HepG2 (cell line): Measurements from ENCODE around the gene CROCC. TPM values are rescaled to one million over a fixed set of nuclear protein-coding genes. Genes with fewer than 3 reads are reported as not detected.

Experiments
- ATAC-seq: fragments of 200-7000 bp; cut with Tn5 transposase; 3 replicates; pipeline ENCODE4 v1.9.1; 2020; ENCODE audit warnings: mild to moderate bottlenecking, moderate library complexity
- BruUV-seq: library from RNA; stranded (reverse); fragments of 400-500 nt; replicated peaks from 2 replicates; lab custom pipeline; 2021; lab: Mats Ljungman, UMichigan
- CTCF ChIA-PET: fragments of 300-600 bp; formaldehyde crosslinking; extraction: SDS; loops from one replicate; lab custom pipeline; 2021; ENCODE audit warnings: low total read pairs, inconsistent platforms, low intra/inter-chr PET ratio; lab: Yijun Ruan, JAX
- POLR2A ChIA-PET: fragments of 350-600 bp; sonication (Branson Sonifier 250); formaldehyde crosslinking; loops from one replicate; lab custom pipeline; 2020; ENCODE audit warnings: antibody characterized with exemption, inconsistent platforms; lab: Yijun Ruan, JAX
- DNase-seq: peaks from one replicate; pipeline ENCODE4 v3.0.0-alpha.2; 2015; ENCODE audit warnings: low spot score
- FAIRE-seq: peaks from 3 replicates; lab custom pipeline; 2011; peaks lifted over from hg19 to GRCh38; lab: Jason Lieb, UNC
- H2AFZ ChIP-seq: one replicate; pipeline ENCODE4 v1.6.1; 2011; ENCODE audit warnings: low read length, inconsistent platforms
- H3K27ac ChIP-seq: fragments of 300-600 bp; 3 replicates; pipeline ENCODE4 v1.8.0; 2011; ENCODE audit warnings: mixed run types, mild to moderate bottlenecking, mixed read lengths, low read length, inconsistent platforms; ENCODE audit not compliant: insufficient read depth; ENCODE audit errors: extremely low read length
- H3K27me3 ChIP-seq, 2 experiments: fragments of 200-600 bp in 1 of 2; 2 replicates in 1 of 2; 3 replicates in 1 of 2; pipeline versions ENCODE4 v1.6.0 to v1.8.0; 2011; ENCODE audit warnings: low read length in 2 of 2, mild to moderate bottlenecking in 2 of 2, moderate library complexity in 2 of 2, inconsistent platforms in 1 of 2; ENCODE audit not compliant: insufficient read depth in 2 of 2, control insufficient read depth in 1 of 2
- H3K36me3 ChIP-seq, 2 experiments: fragments of 200-600 bp in 1 of 2; replicated peaks in 1 of 2; 2 replicates in 1 of 2; 3 replicates in 1 of 2; pipeline versions ENCODE4 v1.5.1 to v1.8.0; 2011; ENCODE audit warnings: low read length in 2 of 2, inconsistent platforms in 1 of 2; ENCODE audit not compliant: insufficient read depth in 2 of 2, control insufficient read depth in 1 of 2
- H3K4me1 ChIP-seq: 2 replicates; pipeline ENCODE4 v1.5.1; 2012; ENCODE audit warnings: low read length, inconsistent platforms; ENCODE audit not compliant: insufficient read depth
- H3K4me2 ChIP-seq: 2 replicates; pipeline ENCODE4 v1.6.0; 2011; ENCODE audit warnings: low read depth, low read length, inconsistent platforms
- H3K4me3 ChIP-seq, 3 experiments: fragments of 200-600 bp in 1 of 3; sonication (generic), shearing (Covaris generic) in 1 of 3; replicated peaks in 1 of 3; 2 replicates each; pipeline ENCODE4 v1.5.1; 2011 to 2016; ENCODE audit warnings: low read length in 3 of 3, inconsistent platforms in 2 of 3, low read depth in 2 of 3, mild to moderate bottlenecking in 2 of 3, control low read depth in 1 of 3, mixed read lengths in 1 of 3; ENCODE audit not compliant: insufficient read depth in 1 of 3
- H3K79me2 ChIP-seq: one replicate; pipeline ENCODE4 v1.6.1; 2011; ENCODE audit warnings: low read length, inconsistent platforms; ENCODE audit not compliant: insufficient read depth
- H3K9ac ChIP-seq: 2 replicates; pipeline ENCODE4 v1.6.0; 2011; ENCODE audit warnings: mild to moderate bottlenecking, low read depth, low read length, inconsistent platforms; ENCODE audit not compliant: insufficient read depth
- H3K9me3 ChIP-seq: 2 replicates; pipeline ENCODE4 v1.5.1; 2012; ENCODE audit warnings: mild to moderate bottlenecking, low read length
- H4K20me1 ChIP-seq: 2 replicates; pipeline ENCODE4 v1.6.0; 2011; ENCODE audit warnings: inconsistent platforms, mild to moderate bottlenecking, low read length, moderate library complexity; ENCODE audit not compliant: insufficient read depth
- EP300 ChIP-seq, 3 experiments: sonication (generic) in 1 of 3; formaldehyde crosslinking in 1 of 3; IDR thresholded peaks; 2 replicates each; pipeline versions ENCODE4 v1.5.1 to v1.6.1; 2011 to 2020; ENCODE audit warnings: low read depth in 2 of 3, low read length in 2 of 3, borderline replicate concordance in 1 of 3, improper control_type of control experiment in 1 of 3, mild to moderate bottlenecking in 1 of 3, missing genetic modification reagents in 1 of 3, moderate library complexity in 1 of 3
- FOXP1 ChIP-seq, 2 experiments: fragments of 450-650 bp in 1 of 2; IDR thresholded peaks; 2 replicates each; pipeline ENCODE4 v1.6.1; 2017 to 2018; ENCODE audit warnings: antibody characterized with exemption in 1 of 2
- HINFP ChIP-seq: sonication (generic); formaldehyde crosslinking; IDR thresholded peaks from 2 replicates; pipeline ENCODE4 v1.4.0; 2020; ENCODE audit warnings: low read depth, mild to moderate bottlenecking, missing genetic modification reagents
- NR1H2 ChIP-seq: sonication (generic); formaldehyde crosslinking; IDR thresholded peaks from 2 replicates; pipeline ENCODE4 v1.8.1; 2022; ENCODE audit warnings: low read depth, missing genetic modification reagents, borderline replicate concordance
- ZBTB3 ChIP-seq: sonication (generic); formaldehyde crosslinking; IDR thresholded peaks from 2 replicates; pipeline ENCODE4 v1.4.0; 2020; ENCODE audit warnings: low read depth, mild to moderate bottlenecking, moderate library complexity, missing genetic modification reagents, borderline replicate concordance
- ZNF383 ChIP-seq: sonication (generic); formaldehyde crosslinking; IDR thresholded peaks from 2 replicates; pipeline ENCODE4 v1.4.0; 2020; ENCODE audit warnings: missing genetic modification reagents, mild to moderate bottlenecking, borderline replicate concordance
- ZNF44 ChIP-seq: sonication (generic); formaldehyde crosslinking; IDR thresholded peaks from 2 replicates; pipeline ENCODE4 v1.5.1; 2020; ENCODE audit warnings: mild to moderate bottlenecking, missing genetic modification reagents
- ZNF775 ChIP-seq: sonication (generic); formaldehyde crosslinking; IDR thresholded peaks from 2 replicates; pipeline ENCODE4 v1.4.0; 2020; ENCODE audit warnings: missing genetic modification reagents, mild to moderate bottlenecking, moderate library complexity, borderline replicate concordance
- WGBS: methylation state at CpG from one replicate; pipeline ENCODE4 v1.1.6; 2017; ENCODE audit warnings: low lambda C conversion rate; 5-methylcytosine and 5-hydroxymethylcytosine counted together
- in situ Hi-C: cut with HindIII; loops from 2 replicates; pipeline ENCODE4 v1.10.0; 2017; ENCODE audit warnings: low pct_unique_long_range_greater_than_20kb; ENCODE audit not compliant: extremely low pct_ligation_motif_present
- intact Hi-C: fragments of 100-400 bp; cut with micrococcal nuclease; formaldehyde crosslinking; loops from one replicate; pipeline ENCODE4 v1.10.0; 2022; ENCODE audit not compliant: unreplicated experiment
- polyA plus RNA-seq, 8 experiments: library from polyadenylated mRNA; depleted of rRNA in 3 of 8; stranded (reverse) in 7 of 8; unstranded in 1 of 8; fragments of >200 nt; fragmentation: Illumina TruSeq in 4 of 8; extraction: Trizol in 4 of 8; gene quantifications; 2 replicates each; pipeline versions ENCODE4 v1.2.1 to v1.2.3, GENCODE V29; 2011 to 2016; ENCODE audit warnings: low read depth in 4 of 8, missing spikeins in 1 of 8, mixed read lengths in 1 of 8; ENCODE audit not compliant: insufficient read depth in 1 of 8
- total RNA-seq, 5 experiments: library from RNA; depleted of rRNA; stranded (reverse); fragments of >200 nt; fragmentation: Illumina TruSeq; extraction: Trizol; gene quantifications; 2 replicates each; pipeline ENCODE4 v1.2.3, GENCODE V29; 2016; ENCODE audit warnings: low read depth in 1 of 5

CROCC gene
- total and polyA plus RNA-seq, 2 of the 13 experiments (the other 11 are each of a cell fraction or from before 2014, with no cell fraction given), result 7.8 to 15.5 TPM

- Histone ChIP-seq H3K36me3 (no peaks in the 10 kb centered on the region), H3K9me3 (no peaks in the 10 kb centered on the region), H4K20me1 (no peaks in the 10 kb centered on the region), H3K4me3 (no peak overlapping the region), H3K9ac (no peak overlapping the region), H3K27me3 (peaks cover 0 to 1% of the 10 kb centered on the region in 2 experiments; a peak in 2 of 5 replicates), H2AFZ (no peak overlapping the region), H3K27ac (no peak overlapping the region), H3K4me1 (peaks cover 24% of the 10 kb centered on the region), H3K79me2 (no peaks in the 10 kb centered on the region), H3K4me2 (no peak overlapping the region)
- 70% methylated on average over 8 of the region's 8 CpGs for WGBS
- in situ Hi-C loops, result loop anchor here (5.0 to 25.0 kb wide), 2 partner anchors 91 to 281 kb away; partner anchors contain the start of gene PADI3
- no peak for FAIRE-seq
- DNase-seq, result no peak
- TF ChIP-seq ZNF775 (CRISPR knock-in tag) (no peak), EP300 (IDR thresholded peaks at IDR 0.05; ENCODE audit: low read depth in 2 of 2, low read length in 2 of 2) (no peak), EP300 (CRISPR knock-in tag; IDR thresholded peaks at IDR 0.05; ENCODE audit: borderline replicate concordance) (no peak), ZBTB3 (CRISPR knock-in tag) (no peak), ZNF383 (CRISPR knock-in tag) (no peak), ZNF44 (no peak), NR1H2 (CRISPR knock-in tag) (no peak), FOXP1 (IDR thresholded peaks at IDR 0.05) (no peak), FOXP1 (CRISPR knock-in tag; IDR thresholded peaks at IDR 0.05) (no peak), HINFP (CRISPR knock-in tag) (no peak)
- no TSS peak for BruUV-seq
- ATAC-seq, result no peak
- intact Hi-C loops, result no loop called here
- CTCF ChIA-PET, result no interaction called here
- POLR2A ChIA-PET, result no interaction called here
Observed at GRCh38 chr1:16956775-16957174, 35.0 kb downstream of the CROCC start.
